Mucosa of descending colon (tissue), 3 donors: ENCODE data around the gene MRPL50. TPM values are rescaled to one million over a fixed set of nuclear protein-coding genes. Genes with fewer than 3 reads are reported as not detected.

Source experiments
- ATAC-seq: fragments of 200-7000 bp; cut with Tn5 transposase; one replicate; pipeline ENCODE4 v1.9.1; 2020; ENCODE audit warnings: mild to moderate bottlenecking, moderate library complexity
- DNase-seq, 3 donors: peaks; one replicate each; pipeline ENCODE4 v3.0.0-alpha.2; 2020
- H3K36me3 ChIP-seq: fragments of 200-600 bp; one replicate; pipeline ENCODE4 v1.8.0; 2021; ENCODE audit warnings: low read depth, mild to moderate bottlenecking
- H3K4me1 ChIP-seq: fragments of 200-600 bp; one replicate; pipeline ENCODE4 v1.8.0; 2021; ENCODE audit warnings: low read depth, mild to moderate bottlenecking
- H3K4me3 ChIP-seq: fragments of 200-600 bp; one replicate; pipeline ENCODE4 v1.8.0; 2021; ENCODE audit warnings: mild to moderate bottlenecking
- H3K9me3 ChIP-seq: fragments of 200-600 bp; one replicate; pipeline ENCODE4 v1.8.0; 2021; ENCODE audit warnings: mild to moderate bottlenecking
- CTCF ChIP-seq: fragments of 200-600 bp; IDR thresholded peaks from one replicate; pipeline ENCODE4 v1.8.0; 2022; ENCODE audit warnings: antibody characterized with exemption, mild to moderate bottlenecking
- intact Hi-C, 2 donors: fragments of 100-400 bp; cut with DNase I in 1 of 2; cut with micrococcal nuclease in 1 of 2; formaldehyde crosslinking; loops; one replicate each; pipeline versions ENCODE4 v1.11.0 to v1.11.1; 2022; cut with DNase I, micrococcal nuclease
- total RNA-seq, 3 donors: library from RNA; stranded (reverse); fragmentation: NEBNext Ultra II Directional in 2 of 3; extraction: Animal tissue kit (Norgen Biotek cat#: 25700) in 2 of 3; gene quantifications; one replicate each; pipeline versions ENCODE4 v1.2.1 to v1.2.4, GENCODE V29; 2021 to 2023
- donor health status: DM: no; HTN: no; CAD: no; lungs with moderate emphysema.
- donor health status: DM: no; HTN: no; CAD: no.
- donor health status: DM: no; HTN: yes; CAD: no.

The MRPL50 gene
- total RNA-seq, 3 donors from 2014 or later: 8.2 to 11.0 (median 8.4) TPM

- Histone ChIP-seq H3K36me3 (no peaks in the 10 kb centered on the region), H3K9me3 (no peaks in the 10 kb centered on the region), H3K4me3 (no peak overlapping the region), H3K4me1 (no peaks in the 10 kb centered on the region)
- intact Hi-C loops: no loop called here
- no peak for TF ChIP-seq CTCF
- no peak for ATAC-seq
- DNase-seq: no peak
These were observed 32.2 kb downstream of the MRPL50 start for GRCh38 chr9:101366038-101366756.

- ATAC-seq: no peak
- H3K4me3 ChIP-seq: no peak overlapping the region
- H3K36me3 ChIP-seq: no peaks in the 10 kb centered on the region
- no peak for TF ChIP-seq CTCF
- DNase-seq: no peak
- intact Hi-C loops: no loop called here
- no peaks in the 10 kb centered on the region for H3K9me3 ChIP-seq
- H3K4me1 ChIP-seq: no peaks in the 10 kb centered on the region
These were observed 33.2 kb downstream of the MRPL50 start for GRCh38 chr9:101365181-101365580.

- ATAC-seq (no peak), DNase-seq (no peak)
- Histone ChIP-seq H3K4me3 (no peak overlapping the region), H3K9me3 (no peaks in the 10 kb centered on the region), H3K36me3 (no peaks in the 10 kb centered on the region), H3K4me1 (no peaks in the 10 kb centered on the region)
- intact Hi-C loops: no loop called here
- TF ChIP-seq CTCF: no peak
These were observed 36.0 kb downstream of the MRPL50 start for GRCh38 chr9:101362450-101362849.

GRCh38 chr9:101360647-101361046 lies 37.8 kb downstream of the MRPL50 start:
- H3K9me3 ChIP-seq: no peaks in the 10 kb centered on the region
- H3K4me3 ChIP-seq: no peak overlapping the region
- ATAC-seq: no peak
- intact Hi-C loops: no loop called here
- DNase-seq: no peak
- H3K4me1 ChIP-seq: no peaks in the 10 kb centered on the region
- no peaks in the 10 kb centered on the region for H3K36me3 ChIP-seq
- TF ChIP-seq CTCF: no peak

GRCh38 chr9:101359679-101360078 lies 38.7 kb downstream of the MRPL50 start:
- intact Hi-C loops: no loop called here
- Histone ChIP-seq H3K36me3 (no peaks in the 10 kb centered on the region), H3K9me3 (no peaks in the 10 kb centered on the region), H3K4me3 (no peak overlapping the region), H3K4me1 (peaks cover 7% of the 10 kb centered on the region)
- no peak for TF ChIP-seq CTCF
- ATAC-seq (no peak), DNase-seq (no peak)

- no peak for TF ChIP-seq CTCF
- no peak for DNase-seq
- Histone ChIP-seq H3K4me3 (no peak overlapping the region), H3K36me3 (no peaks in the 10 kb centered on the region), H3K4me1 (peaks cover 8% of the 10 kb centered on the region), H3K9me3 (no peaks in the 10 kb centered on the region)
- intact Hi-C loops: no loop called here
- no peak for ATAC-seq
These were observed 41.8 kb downstream of the MRPL50 start for GRCh38 chr9:101356619-101357018.
